GM18508 (cell line): ENCODE measurements around the gene CWC22.
"Not testable (repeated sequence)": the region's sequence is repeated elsewhere in the genome, so short reads cannot be mapped to it uniquely, and the experiment has no call there.

Source experiments
- ATAC-seq: cut with Tn5 transposase; IDR thresholded peaks from one replicate; pipeline ENCODE4 v1.9.1; 2021; ENCODE audit warnings: moderate number of reproducible peaks; ENCODE audit not compliant: insufficient read depth, unreplicated experiment

Gene CWC22

GRCh38 chr2:180006781-180007579 is at the start of gene CWC22:
Gene CWC22 (minus strand): TSS chr2:180007297. CDS start chr2:179993341, 13,956 bp downstream.
- peak; percentile 95 for ATAC-seq

GRCh38 chr2:180056367-180057118 is 49.4 kb upstream of the CWC22 start:
- ATAC-seq = no peak

GRCh38 chr2:180054576-180054975 is 47.5 kb upstream of the CWC22 start:
- not testable (repeated sequence) for ATAC-seq

GRCh38 chr2:180050246-180050645 is 43.1 kb upstream of the CWC22 start:
- ATAC-seq = no peak

- no peak for ATAC-seq
These were observed 41.2 kb upstream of the CWC22 start for GRCh38 chr2:180048251-180048650.

- no peak for ATAC-seq
These were observed 39.7 kb upstream of the CWC22 start for GRCh38 chr2:180046776-180047175.

- ATAC-seq = no peak
These were observed 39.1 kb upstream of the CWC22 start for GRCh38 chr2:180046202-180046601.

- no peak for ATAC-seq
These were observed 33.2 kb upstream of the CWC22 start for GRCh38 chr2:180040146-180040925.

- no peak for ATAC-seq
These were observed 31.9 kb upstream of the CWC22 start for GRCh38 chr2:180038997-180039396.

GRCh38 chr2:180033993-180034894 is 27.1 kb upstream of the CWC22 start:
- ATAC-seq = no peak

- no peak for ATAC-seq
These were observed 22.5 kb upstream of the CWC22 start for GRCh38 chr2:180029575-180029974.

- ATAC-seq = no peak
These were observed 14.8 kb upstream of the CWC22 start for GRCh38 chr2:180021850-180022249.

- ATAC-seq = no peak
These were observed 10.7 kb upstream of the CWC22 start for GRCh38 chr2:180017784-180018183.

GRCh38 chr2:180016937-180017336 is 9.8 kb upstream of the CWC22 start:
- no peak for ATAC-seq

GRCh38 chr2:180015951-180016709 is 9.0 kb upstream of the CWC22 start:
- ATAC-seq = no peak

- ATAC-seq = no peak
These were observed 5.4 kb upstream of the CWC22 start for GRCh38 chr2:180012523-180012922.

GRCh38 chr2:180010701-180011100 is 3.6 kb upstream of the CWC22 start:
- no peak for ATAC-seq

GRCh38 chr2:180006231-180006630 is 866 bp downstream of the CWC22 start:
- no peak for ATAC-seq

- ATAC-seq = not testable (repeated sequence)
These were observed 1.6 kb downstream of the CWC22 start for GRCh38 chr2:180005465-180005864.
